ENCODE measurements around the gene PLXNB3.
"Not testable (repeated sequence)": the region's sequence is repeated elsewhere in the genome, so short reads cannot be mapped to it uniquely, and the experiment has no call there.

The PLXNB3 gene

GRCh38 chrX:153733651-153734240 lies 30.3 kb upstream of the PLXNB3 start:
- DNase-seq = no peak

GRCh38 chrX:153734871-153735270 lies 29.2 kb upstream of the PLXNB3 start:
- no peak for DNase-seq

- DNase-seq = no peak
Observed at GRCh38 chrX:153735274-153735673, 28.8 kb upstream of the PLXNB3 start.

GRCh38 chrX:153736071-153736820 lies 27.8 kb upstream of the PLXNB3 start:
- DNase-seq = no peak

GRCh38 chrX:153736871-153737441 lies 27.1 kb upstream of the PLXNB3 start:
- no peak for DNase-seq

GRCh38 chrX:153738056-153738605 lies 25.9 kb upstream of the PLXNB3 start:
- no peak for DNase-seq

GRCh38 chrX:153739754-153740486 lies 24.1 kb upstream of the PLXNB3 start:
- no peak for DNase-seq

- DNase-seq = no peak
Observed at GRCh38 chrX:153740631-153741222, 23.3 kb upstream of the PLXNB3 start.

GRCh38 chrX:153741446-153741845 lies 22.6 kb upstream of the PLXNB3 start:
- no peak for DNase-seq

- DNase-seq = not testable (repeated sequence)
Observed at GRCh38 chrX:153742111-153742510, 21.9 kb upstream of the PLXNB3 start.

GRCh38 chrX:153742796-153743467 lies 21.1 kb upstream of the PLXNB3 start:
- not testable (repeated sequence) for DNase-seq

GRCh38 chrX:153743468-153744209 lies 20.4 kb upstream of the PLXNB3 start:
- peak; percentile 52 for DNase-seq

- peak; percentile 43 for DNase-seq
Observed at GRCh38 chrX:153744210-153745066, 19.6 kb upstream of the PLXNB3 start.

- not testable (repeated sequence) for DNase-seq
Observed at GRCh38 chrX:153745067-153745433, 19.0 kb upstream of the PLXNB3 start.

GRCh38 chrX:153746359-153746758 lies 17.7 kb upstream of the PLXNB3 start:
- DNase-seq = no peak

- not testable (repeated sequence) for DNase-seq
Observed at GRCh38 chrX:153746991-153747390, 17.1 kb upstream of the PLXNB3 start.

- not testable (repeated sequence) for DNase-seq
Observed at GRCh38 chrX:153749017-153749416, 15.0 kb upstream of the PLXNB3 start.

GRCh38 chrX:153750127-153750774 lies 13.8 kb upstream of the PLXNB3 start:
- DNase-seq = no peak

- DNase-seq = no peak
Observed at GRCh38 chrX:153755136-153755535, 8.9 kb upstream of the PLXNB3 start.

- DNase-seq = no peak
Observed at GRCh38 chrX:153761863-153762262, 2.2 kb upstream of the PLXNB3 start.
